ENCODE measurements around the gene SMYD3. TPM values are rescaled to one million over a fixed set of nuclear protein-coding genes. Genes with fewer than 3 reads are reported as not detected.
"Not testable (repeated sequence)": the region's sequence is repeated elsewhere in the genome, so short reads cannot be mapped to it uniquely, and the experiment has no call there.

Gene SMYD3
- total and polyA plus RNA-seq, 5 donors: 6.8 to 11.6 (median 9.9) TPM

- H3K4me3 ChIP-seq (ENCODE audit: low read length): no peak overlapping the region
- intact Hi-C loops (cut with DNase I): no loop called here
- no peaks in the 10 kb centered on the region for H3K4me1 ChIP-seq (ENCODE audit: control insufficient read depth, insufficient read depth, low read length)
- WGBS: 95% methylated on average over 2 of the region's 2 CpGs
- no peaks in the 10 kb centered on the region for H3K9me3 ChIP-seq (ENCODE audit: control insufficient read depth, low read length)
- DNase-seq (no peak), ATAC-seq (no peak)
- H3K27me3 ChIP-seq (ENCODE audit: control insufficient read depth, insufficient read depth): no peaks in the 10 kb centered on the region
- no peak overlapping the region for H3K27ac ChIP-seq (ENCODE audit: low read length)
These were observed 163.1 kb downstream of the SMYD3 start for GRCh38 chr1:246343937-246344336.

- Histone ChIP-seq H3K4me1 (ENCODE audit: control insufficient read depth, insufficient read depth, low read length) (no peaks in the 10 kb centered on the region), H3K27me3 (ENCODE audit: control insufficient read depth, insufficient read depth) (no peaks in the 10 kb centered on the region), H3K9me3 (ENCODE audit: control insufficient read depth, low read length) (no peaks in the 10 kb centered on the region), H3K4me3 (ENCODE audit: low read length) (no peak overlapping the region), H3K27ac (ENCODE audit: low read length) (no peak overlapping the region)
- DNase-seq (no peak), ATAC-seq (no peak)
- intact Hi-C loops (cut with DNase I): no loop called here
- WGBS: 84% methylated on average over 1 of the region's 1 CpG
These were observed 163.8 kb downstream of the SMYD3 start for GRCh38 chr1:246343251-246343650.

- WGBS: 93% methylated on average over 4 of the region's 4 CpGs
- DNase-seq (no peak), ATAC-seq (no peak)
- Histone ChIP-seq H3K27ac (ENCODE audit: low read length) (no peak overlapping the region), H3K9me3 (ENCODE audit: control insufficient read depth, low read length) (no peaks in the 10 kb centered on the region), H3K4me3 (ENCODE audit: low read length) (no peak overlapping the region), H3K4me1 (ENCODE audit: control insufficient read depth, insufficient read depth, low read length) (no peaks in the 10 kb centered on the region), H3K27me3 (ENCODE audit: control insufficient read depth, insufficient read depth) (no peaks in the 10 kb centered on the region)
- intact Hi-C loops (cut with DNase I): no loop called here
These were observed 168.5 kb downstream of the SMYD3 start for GRCh38 chr1:246338546-246338945.

- H3K27me3 ChIP-seq (ENCODE audit: control insufficient read depth, insufficient read depth): no peaks in the 10 kb centered on the region
- no peaks in the 10 kb centered on the region for H3K9me3 ChIP-seq (ENCODE audit: control insufficient read depth, low read length)
- no peak overlapping the region for H3K27ac ChIP-seq (ENCODE audit: low read length)
- no peak for DNase-seq
- intact Hi-C loops (cut with DNase I): no loop called here
- WGBS: 84% methylated on average over 4 of the region's 4 CpGs
- no peak overlapping the region for H3K4me3 ChIP-seq (ENCODE audit: low read length)
- ATAC-seq: no peak
- H3K4me1 ChIP-seq (ENCODE audit: control insufficient read depth, insufficient read depth, low read length): no peaks in the 10 kb centered on the region
These were observed 169.0 kb downstream of the SMYD3 start for GRCh38 chr1:246338098-246338497.

GRCh38 chr1:246335151-246335550 lies 171.9 kb downstream of the SMYD3 start:
- no peaks in the 10 kb centered on the region for H3K9me3 ChIP-seq (ENCODE audit: control insufficient read depth, low read length)
- WGBS: 83% methylated on average over 5 of the region's 5 CpGs
- no peaks in the 10 kb centered on the region for H3K4me1 ChIP-seq (ENCODE audit: control insufficient read depth, insufficient read depth, low read length)
- intact Hi-C loops (cut with DNase I): no loop called here
- no peaks in the 10 kb centered on the region for H3K27me3 ChIP-seq (ENCODE audit: control insufficient read depth, insufficient read depth)
- DNase-seq: no peak
- no peak overlapping the region for H3K4me3 ChIP-seq (ENCODE audit: low read length)
- no peak overlapping the region for H3K27ac ChIP-seq (ENCODE audit: low read length)
- ATAC-seq: no peak

GRCh38 chr1:246333855-246334254 lies 173.2 kb downstream of the SMYD3 start:
- Histone ChIP-seq H3K4me3 (ENCODE audit: low read length) (no peak overlapping the region), H3K27ac (ENCODE audit: low read length) (no peak overlapping the region), H3K9me3 (ENCODE audit: control insufficient read depth, low read length) (no peaks in the 10 kb centered on the region), H3K4me1 (ENCODE audit: control insufficient read depth, insufficient read depth, low read length) (no peaks in the 10 kb centered on the region), H3K27me3 (ENCODE audit: control insufficient read depth, insufficient read depth) (no peaks in the 10 kb centered on the region)
- ATAC-seq (no peak), DNase-seq (no peak)
- intact Hi-C loops (cut with DNase I): no loop called here
- 90% methylated on average over 1 of the region's 1 CpG for WGBS

- no peak for ATAC-seq
- intact Hi-C loops (cut with DNase I): no loop called here
- WGBS: 66% methylated on average over 1 of the region's 1 CpG
These were observed 175.0 kb downstream of the SMYD3 start for GRCh38 chr1:246332078-246332477.

GRCh38 chr1:246329900-246330299 lies 177.2 kb downstream of the SMYD3 start:
- WGBS: 95% methylated on average over 4 of the region's 4 CpGs
- intact Hi-C loops (cut with DNase I): no loop called here

More at GRCh38 chr1:246332078-246332477, 175.0 kb downstream of the SMYD3 start:
- Histone ChIP-seq H3K27me3 (ENCODE audit: control insufficient read depth, insufficient read depth) (no peaks in the 10 kb centered on the region), H3K27ac (ENCODE audit: low read length) (no peak overlapping the region), H3K4me3 (ENCODE audit: low read length) (no peak overlapping the region), H3K4me1 (ENCODE audit: control insufficient read depth, insufficient read depth, low read length) (no peaks in the 10 kb centered on the region), H3K9me3 (ENCODE audit: control insufficient read depth, low read length) (no peaks in the 10 kb centered on the region)
- no peak for DNase-seq

GRCh38 chr1:246329292-246329691 lies 177.8 kb downstream of the SMYD3 start:
- H3K27me3 ChIP-seq (ENCODE audit: control insufficient read depth, insufficient read depth); intact Hi-C loops (cut with DNase I); H3K4me1 ChIP-seq (ENCODE audit: control insufficient read depth, insufficient read depth, low read length); H3K4me3 ChIP-seq (ENCODE audit: low read length); DNase-seq; H3K27ac ChIP-seq (ENCODE audit: low read length); ATAC-seq; H3K9me3 ChIP-seq (ENCODE audit: control insufficient read depth, low read length): not testable (repeated sequence)
- no CpG with 5 or more reads among the region's 1 CpG for WGBS

More at GRCh38 chr1:246329900-246330299, 177.2 kb downstream of the SMYD3 start:
- Histone ChIP-seq H3K27ac (ENCODE audit: low read length) (no peak overlapping the region), H3K9me3 (ENCODE audit: control insufficient read depth, low read length) (no peaks in the 10 kb centered on the region), H3K4me3 (ENCODE audit: low read length) (no peak overlapping the region), H3K4me1 (ENCODE audit: control insufficient read depth, insufficient read depth, low read length) (no peaks in the 10 kb centered on the region), H3K27me3 (ENCODE audit: control insufficient read depth, insufficient read depth) (no peaks in the 10 kb centered on the region)
- no peak for DNase-seq
- no peak for ATAC-seq

GRCh38 chr1:246324711-246325110 lies 182.4 kb downstream of the SMYD3 start:
- DNase-seq (no peak), ATAC-seq (no peak)
- no peak overlapping the region for H3K4me3 ChIP-seq (ENCODE audit: low read length)
- no peaks in the 10 kb centered on the region for H3K4me1 ChIP-seq (ENCODE audit: control insufficient read depth, insufficient read depth, low read length)
- H3K27ac ChIP-seq (ENCODE audit: low read length): no peak overlapping the region
- WGBS: 94% methylated on average over 12 of the region's 12 CpGs
- intact Hi-C loops (cut with DNase I): no loop called here
- H3K9me3 ChIP-seq (ENCODE audit: control insufficient read depth, low read length): no peaks in the 10 kb centered on the region
- no peaks in the 10 kb centered on the region for H3K27me3 ChIP-seq (ENCODE audit: control insufficient read depth, insufficient read depth)

GRCh38 chr1:246324033-246324432 lies 183.0 kb downstream of the SMYD3 start:
- DNase-seq; ATAC-seq; H3K9me3 ChIP-seq (ENCODE audit: control insufficient read depth, low read length); H3K27me3 ChIP-seq (ENCODE audit: control insufficient read depth, insufficient read depth); H3K4me1 ChIP-seq (ENCODE audit: control insufficient read depth, insufficient read depth, low read length); H3K4me3 ChIP-seq (ENCODE audit: low read length); H3K27ac ChIP-seq (ENCODE audit: low read length); intact Hi-C loops (cut with DNase I): not testable (repeated sequence)
- 97% methylated on average over 17 of the region's 17 CpGs for WGBS

- Histone ChIP-seq H3K27ac (ENCODE audit: low read length) (no peak overlapping the region), H3K4me3 (ENCODE audit: low read length) (no peak overlapping the region), H3K9me3 (ENCODE audit: control insufficient read depth, low read length) (no peaks in the 10 kb centered on the region), H3K4me1 (ENCODE audit: control insufficient read depth, insufficient read depth, low read length) (no peaks in the 10 kb centered on the region), H3K27me3 (ENCODE audit: control insufficient read depth, insufficient read depth) (no peaks in the 10 kb centered on the region)
- no peak for ATAC-seq
- intact Hi-C loops (cut with DNase I): no loop called here
- 61% methylated on average over 4 of the region's 4 CpGs for WGBS
- no peak for DNase-seq
These were observed 186.8 kb downstream of the SMYD3 start for GRCh38 chr1:246320286-246320685.
